Glomerular endothelial cell (primary cell): ENCODE results near the gene FAM53A. TPM values are rescaled to one million over a fixed set of nuclear protein-coding genes. Genes with fewer than 3 reads are reported as not detected.

ENCODE experiments used
- DNase-seq: peaks from one replicate; pipeline ENCODE4 v3.0.0-alpha.2; 2011; ENCODE audit warnings: low read depth, low spot score; ENCODE audit errors: extremely low read depth
- total RNA-seq: library from RNA; depleted of rRNA; stranded (reverse); fragments of >200 nt; gene quantifications from 2 replicates; pipeline ENCODE4 v1.2.3, GENCODE V29; 2015

The FAM53A gene
- total RNA-seq, result 2.7 and 7.8 TPM in 2 replicates

GRCh38 chr4:1683736-1684505 lies at the start of gene FAM53A:
Gene FAM53A (minus strand): TSS chr4:1684313. CDS start chr4:1668741, 15,572 bp downstream.
- no peak for DNase-seq

DNA sequence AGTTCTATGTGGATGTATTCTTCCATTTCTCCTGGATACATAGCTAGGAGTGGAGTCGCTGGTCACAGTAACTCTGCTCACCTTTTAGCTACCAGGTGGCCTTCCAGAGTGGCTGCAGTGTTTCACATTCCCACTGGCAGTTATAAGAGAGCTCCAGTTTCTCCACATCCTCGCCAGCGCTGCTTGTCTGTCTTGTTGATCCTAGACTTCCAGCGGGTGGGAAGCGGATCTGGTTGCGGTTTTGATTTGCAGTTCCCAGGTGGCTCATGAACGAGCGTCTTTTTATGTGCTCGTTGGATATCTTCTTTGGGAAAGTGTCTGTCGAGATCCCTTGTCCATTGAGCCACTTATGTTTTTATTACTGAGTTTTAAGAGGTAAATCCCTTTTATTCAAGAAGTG lies 48.8 kb upstream of the FAM53A start:
- DNase-seq, result no peak

DNA sequence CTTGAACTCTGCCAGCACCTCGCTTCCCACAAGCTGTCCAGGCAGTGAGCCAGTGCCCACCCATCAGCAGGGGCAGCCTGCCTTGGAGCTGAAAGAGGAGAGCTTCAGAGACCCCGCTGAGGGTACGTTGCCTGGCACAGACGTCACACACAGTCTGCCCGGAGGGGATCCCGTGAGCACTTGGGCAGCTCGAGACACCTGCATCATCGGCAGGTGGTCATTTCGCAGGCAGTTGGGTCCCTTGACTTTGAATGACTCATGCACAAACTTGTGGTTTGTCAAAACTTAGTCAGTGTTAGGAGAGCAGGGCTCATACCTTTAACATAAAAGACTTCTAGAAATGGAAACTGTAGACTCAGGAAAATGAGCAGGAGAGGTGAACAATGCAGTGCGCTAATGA lies 47.1 kb upstream of the FAM53A start:
- DNase-seq, result no peak

GRCh38 chr4:1730532-1731135 lies 46.5 kb upstream of the FAM53A start:
- no peak for DNase-seq

GRCh38 chr4:1728061-1728980 lies 44.2 kb upstream of the FAM53A start:
- DNase-seq, result no peak

GRCh38 chr4:1727117-1728031 lies 43.3 kb upstream of the FAM53A start:
- no peak for DNase-seq

DNA sequence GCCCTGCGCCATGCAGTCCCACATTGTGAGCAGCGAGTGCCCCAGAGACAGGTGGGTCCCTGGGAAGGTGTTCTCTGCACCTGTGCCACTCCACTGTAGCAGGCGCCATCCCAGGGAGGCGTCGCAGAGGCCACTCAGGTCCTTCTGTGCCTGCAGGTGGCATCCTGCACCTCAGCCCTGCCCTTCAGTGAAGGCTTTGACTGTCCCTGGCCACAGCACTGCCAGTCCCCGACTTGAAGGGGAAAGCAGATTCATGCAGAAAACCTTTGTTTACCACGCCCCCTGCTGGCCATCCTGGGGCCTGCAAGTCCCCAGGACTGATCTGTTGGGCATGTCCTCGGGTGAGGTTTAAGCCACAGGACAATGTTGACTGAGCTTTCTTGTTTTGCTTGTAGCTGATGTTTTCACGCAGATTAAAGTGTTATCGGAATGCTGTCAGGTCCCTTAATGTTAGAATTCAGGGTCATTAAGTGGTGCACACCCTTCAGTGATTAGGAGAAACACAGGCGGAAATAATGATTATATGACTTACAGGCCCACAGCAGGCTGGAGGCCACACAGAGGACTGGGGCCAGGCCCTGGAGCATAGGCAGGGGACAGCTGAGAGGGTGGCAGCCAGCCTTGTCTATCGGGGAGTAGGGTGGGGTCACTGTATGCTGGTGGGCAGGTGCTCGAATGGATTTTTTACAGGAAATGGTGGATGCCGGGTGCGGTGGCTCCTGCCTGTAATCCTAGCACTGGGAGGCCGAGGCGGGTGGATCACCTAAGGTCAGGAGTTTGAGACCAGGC lies 42.2 kb upstream of the FAM53A start:
- no peak for DNase-seq

GRCh38 chr4:1725521-1725920 lies 41.4 kb upstream of the FAM53A start:
- no peak for DNase-seq

GRCh38 chr4:1723131-1723801 lies 39.2 kb upstream of the FAM53A start:
- no peak for DNase-seq

DNA sequence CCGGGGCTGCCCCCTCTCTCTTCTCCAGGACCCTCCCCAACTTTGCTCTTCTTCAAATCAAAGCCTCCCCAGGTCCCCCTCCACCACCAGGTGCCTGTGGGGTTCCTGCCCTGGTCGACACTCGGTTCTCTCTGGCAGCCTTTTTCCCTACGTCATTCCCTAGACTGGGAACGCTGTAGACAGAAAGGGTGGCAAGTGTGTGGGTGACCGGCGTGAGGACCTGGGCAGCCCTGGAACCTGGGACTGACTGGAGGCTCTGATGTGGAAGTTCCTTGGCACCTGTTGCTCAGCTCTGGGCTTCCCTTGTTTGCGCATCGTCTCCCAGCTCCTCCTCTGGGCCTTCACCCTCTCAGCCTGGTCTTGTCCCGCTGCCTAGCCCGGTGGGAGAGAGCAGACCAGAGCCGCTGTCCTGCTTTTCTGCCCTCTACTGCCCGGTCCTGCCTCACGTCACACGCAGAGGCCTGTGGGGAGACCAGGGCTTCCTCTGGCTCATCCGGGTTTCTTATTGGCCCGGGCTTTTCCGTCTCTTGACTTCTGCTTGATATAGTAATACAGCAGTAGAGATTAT lies 38.5 kb upstream of the FAM53A start:
- no peak for DNase-seq

DNA sequence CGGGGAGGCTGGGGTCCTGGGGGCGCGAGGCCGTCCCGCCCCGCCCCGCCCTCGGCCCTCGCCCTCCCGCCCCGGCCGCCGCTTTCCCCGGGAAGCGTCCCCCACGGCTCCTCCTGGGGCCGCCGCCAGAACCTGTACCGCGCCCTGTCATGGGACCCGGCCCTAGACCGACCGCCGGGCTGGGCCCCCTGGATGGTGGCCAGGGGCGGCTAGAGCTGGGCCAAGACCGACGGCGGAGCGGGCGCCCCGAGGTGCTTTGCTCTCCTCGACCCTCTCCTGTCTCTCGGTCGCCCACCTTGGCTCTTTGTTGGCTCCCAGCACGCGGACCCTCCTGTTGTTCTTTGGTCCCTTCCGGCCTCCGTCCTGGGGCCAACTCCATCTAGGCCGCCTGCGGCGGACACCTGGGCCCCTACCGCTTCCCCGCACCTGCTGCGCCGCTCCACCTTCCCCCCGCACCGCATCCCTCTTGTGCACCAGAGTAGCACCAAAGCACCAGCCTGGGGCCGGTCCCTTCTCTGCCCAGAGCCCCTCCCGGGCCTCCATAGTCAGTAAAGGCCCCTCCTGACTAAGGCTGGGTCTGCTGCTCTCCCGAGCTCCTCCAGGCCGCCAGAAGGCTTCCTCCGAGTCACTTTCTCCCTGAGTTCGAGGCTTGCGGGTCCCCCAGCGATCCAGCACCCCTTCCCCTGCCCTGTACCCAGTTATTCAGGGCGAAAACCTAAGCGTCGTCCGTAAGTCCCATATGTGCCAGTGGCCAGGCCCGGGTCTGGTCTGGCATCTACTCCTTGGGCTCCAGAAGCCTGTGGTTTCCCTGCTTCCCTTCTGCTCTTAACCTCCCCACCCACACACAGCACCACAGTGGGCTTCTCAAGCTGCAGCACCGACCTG lies 37.8 kb upstream of the FAM53A start:
- DNase-seq, result no peak

DNA sequence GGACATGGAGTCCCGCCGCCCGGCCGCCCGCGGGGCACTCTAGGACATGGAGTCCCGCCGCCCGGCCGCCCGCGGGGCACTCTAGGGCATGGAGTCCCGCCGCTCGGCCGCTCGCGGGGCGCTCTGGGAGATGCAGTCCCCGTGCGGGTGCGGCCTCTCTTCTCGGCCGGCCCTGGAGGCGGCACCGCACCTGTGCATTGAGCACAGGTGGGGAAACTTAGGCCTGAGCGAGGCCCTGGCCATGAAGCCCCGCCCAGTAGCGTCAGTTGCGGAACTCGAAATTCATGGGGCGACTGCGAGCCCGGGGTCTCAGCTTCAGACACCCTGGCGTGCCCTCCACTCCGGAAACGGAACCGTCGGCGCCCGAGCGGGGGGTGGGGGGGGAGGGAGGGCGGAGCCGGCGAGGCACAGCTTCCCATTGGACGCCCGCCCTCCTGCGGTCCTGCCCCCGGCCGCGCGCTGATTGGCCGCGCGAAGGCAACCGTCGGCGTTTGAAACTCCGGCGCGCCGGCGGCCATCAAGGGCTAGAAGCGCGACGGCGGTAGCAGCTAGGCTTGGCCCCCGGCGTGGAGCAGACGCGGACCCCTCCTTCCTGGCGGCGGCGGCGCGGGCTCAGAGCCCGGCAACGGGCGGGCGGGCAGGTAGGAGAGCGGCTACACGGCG lies 37.0 kb upstream of the FAM53A start, which contains the start of the genes TACC3 and TMEM129:
TSS of gene TACC3 (plus strand) at position 519 of the 663 bp plus-strand sequence. CDS start 1,901 bp downstream, outside the sequence.
TSS of gene TMEM129 (minus strand) at position 321 of the 663 bp plus-strand sequence. CDS start 486 bp downstream, outside the sequence.
- DNase-seq, result no peak

DNA sequence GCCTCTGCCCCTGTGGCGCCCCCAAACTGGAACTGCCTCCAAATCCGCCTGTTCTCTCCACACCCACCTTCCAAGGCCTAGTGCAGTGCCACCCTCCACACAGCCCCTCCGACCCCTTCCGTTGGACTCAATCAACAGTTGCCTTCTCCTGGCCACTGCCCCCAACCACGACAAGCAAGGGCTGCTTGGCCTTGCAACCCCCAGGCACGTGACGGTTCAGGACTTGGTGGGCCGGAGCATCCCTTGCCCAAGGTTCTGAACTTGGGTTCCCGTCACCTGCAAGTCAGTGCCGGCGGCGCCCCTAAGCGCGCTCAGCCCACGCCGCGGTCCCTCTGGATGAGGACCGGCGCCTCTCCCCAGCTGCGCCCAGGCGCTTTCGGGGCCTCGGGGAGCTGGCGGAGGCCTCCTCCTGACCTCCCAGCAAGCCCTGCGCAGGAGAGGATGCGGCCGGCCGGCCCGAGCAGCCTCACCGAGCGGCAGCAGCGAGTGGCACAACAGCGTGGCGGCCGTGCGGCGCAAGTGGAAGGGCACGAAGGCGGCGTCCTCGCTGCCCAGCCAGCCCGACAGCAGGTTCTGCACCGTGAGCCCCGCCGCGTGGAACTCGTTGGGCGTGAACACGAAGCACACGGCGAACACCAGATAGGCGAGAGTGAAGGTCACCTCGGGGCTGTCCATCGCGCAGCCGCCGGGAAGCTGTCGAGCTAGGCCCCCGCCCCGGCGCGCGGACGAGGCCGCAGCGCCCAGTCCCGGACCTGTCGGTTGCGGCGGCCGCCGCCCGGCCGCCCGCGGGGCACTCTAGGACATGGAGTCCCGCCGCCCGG lies 36.3 kb upstream of the FAM53A start:
- DNase-seq, result no peak

GRCh38 chr4:1718095-1718850 lies 34.2 kb upstream of the FAM53A start:
- no peak for DNase-seq
